GM21423 (cell line): ENCODE measurements around the gene RPL13.

Experiments
- ATAC-seq: cut with Tn5 transposase; IDR thresholded peaks from one replicate; pipeline ENCODE4 v1.9.1; 2021; ENCODE audit warnings: mild to moderate bottlenecking, moderate library complexity; ENCODE audit not compliant: unreplicated experiment

Gene RPL13

DNA sequence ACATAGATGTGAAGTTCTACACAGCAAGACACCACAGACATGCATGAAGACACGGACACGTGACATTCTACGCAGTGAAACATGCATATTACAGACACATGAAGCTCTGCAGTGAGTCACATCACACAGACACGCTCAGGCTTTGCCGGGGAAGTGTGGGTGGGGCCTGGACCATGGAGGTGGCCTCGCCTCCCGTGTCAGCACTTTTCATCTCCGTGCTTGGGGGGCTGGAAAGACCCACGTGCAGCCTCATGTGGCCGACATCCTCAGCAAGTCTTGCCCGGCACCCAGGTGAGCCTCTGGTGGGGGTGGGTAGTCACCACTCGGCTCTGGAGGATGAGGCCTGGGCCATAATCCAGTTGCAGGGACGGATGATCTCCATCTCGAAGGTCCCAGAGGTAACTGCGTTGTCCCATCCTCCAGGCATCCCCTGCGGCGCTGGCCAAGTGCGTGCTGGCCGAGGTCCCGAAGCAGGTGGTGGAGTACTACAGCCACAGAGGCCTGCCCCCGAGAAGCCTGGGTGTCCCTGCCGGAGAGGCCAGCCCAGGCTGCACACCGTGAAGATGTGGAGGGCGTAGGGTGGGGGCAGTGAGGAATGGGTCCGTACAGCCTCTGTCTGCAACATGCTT lies 35.7 kb downstream of the RPL13 start:
- no peak for ATAC-seq

- no peak for ATAC-seq
Measured at GRCh38 chr16:89596957-89597649, 36.6 kb downstream of the RPL13 start.

DNA sequence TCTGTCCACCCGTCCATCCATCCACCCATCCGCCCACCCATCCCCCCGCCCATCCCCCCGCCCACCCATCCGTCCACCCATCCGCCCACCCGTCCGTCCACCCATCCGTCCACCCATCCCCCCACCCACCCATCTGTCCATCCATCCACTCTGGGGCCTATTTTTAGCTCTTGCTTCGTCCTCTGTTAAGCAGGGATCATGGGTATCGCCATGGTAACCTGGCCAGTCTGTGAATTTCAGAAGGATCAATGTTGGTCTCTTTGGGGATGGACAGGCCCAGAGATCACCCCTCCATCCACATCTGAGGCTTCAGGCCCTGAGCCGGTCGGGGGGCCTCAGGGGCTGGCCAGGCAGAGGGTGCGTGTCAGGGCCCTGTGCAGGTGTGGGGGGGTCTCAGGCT lies 37.7 kb downstream of the RPL13 start:
- no peak for ATAC-seq

DNA sequence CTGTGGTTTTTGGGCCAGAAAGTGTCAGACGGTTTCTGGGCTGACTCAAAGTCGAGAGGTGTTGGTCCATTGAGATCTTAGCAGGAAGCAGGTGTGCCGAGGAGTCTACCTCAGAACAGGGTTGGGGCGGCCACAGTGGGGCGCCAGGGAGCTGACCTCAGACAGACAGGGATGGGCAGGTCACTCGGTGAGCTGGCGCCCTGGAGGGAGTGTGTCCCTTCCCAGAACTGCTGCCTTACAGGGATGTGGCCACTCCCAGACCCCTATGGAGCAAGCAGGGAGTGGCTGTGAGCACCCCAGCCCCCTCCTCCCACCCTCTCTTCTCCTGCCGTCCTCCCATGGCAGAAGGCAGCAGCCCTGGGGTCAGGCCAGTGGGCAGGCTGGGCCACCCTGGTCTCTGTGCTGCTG lies 39.0 kb downstream of the RPL13 start:
- ATAC-seq = no peak

GRCh38 chr16:89599902-89600301 lies 39.4 kb downstream of the RPL13 start:
- ATAC-seq = no peak

- no peak for ATAC-seq
Measured at GRCh38 chr16:89600427-89600826, 39.9 kb downstream of the RPL13 start.

GRCh38 chr16:89600956-89601355 lies 40.5 kb downstream of the RPL13 start:
- ATAC-seq = no peak

- ATAC-seq = no peak
Measured at GRCh38 chr16:89601906-89602272, 41.4 kb downstream of the RPL13 start.

- no peak for ATAC-seq
Measured at GRCh38 chr16:89602273-89602951, 41.9 kb downstream of the RPL13 start.

DNA sequence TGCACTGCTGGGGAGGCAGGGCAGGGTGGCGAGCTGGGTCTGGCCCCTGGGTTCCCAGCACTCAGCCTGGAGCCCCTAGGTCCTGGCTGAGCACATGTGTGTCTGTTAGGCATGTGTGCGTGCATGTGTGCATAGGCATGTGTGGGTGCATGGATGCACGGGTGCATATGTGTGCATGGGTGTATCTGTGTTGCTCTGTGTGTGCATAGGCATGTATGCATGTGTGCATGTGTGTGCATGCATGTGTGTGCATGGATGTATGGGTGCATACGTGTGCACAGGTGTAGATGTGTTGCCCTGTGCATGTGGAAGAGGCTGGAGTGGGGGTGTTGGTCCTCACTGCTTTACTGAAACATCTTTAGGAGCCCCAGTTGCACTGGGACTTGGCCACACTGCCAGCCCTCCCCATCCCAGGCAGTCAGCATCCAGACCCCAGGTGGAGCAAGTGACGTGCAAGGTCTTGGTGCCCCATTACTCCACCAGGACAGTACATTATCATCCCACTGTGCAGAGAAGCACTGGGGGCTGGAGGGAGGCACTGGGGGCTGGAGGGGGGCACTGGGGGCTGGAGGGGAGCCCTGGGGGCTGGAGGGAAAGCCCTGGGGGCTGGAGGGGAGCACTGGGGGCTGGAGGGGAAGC lies 42.6 kb downstream of the RPL13 start:
- ATAC-seq = no peak

DNA sequence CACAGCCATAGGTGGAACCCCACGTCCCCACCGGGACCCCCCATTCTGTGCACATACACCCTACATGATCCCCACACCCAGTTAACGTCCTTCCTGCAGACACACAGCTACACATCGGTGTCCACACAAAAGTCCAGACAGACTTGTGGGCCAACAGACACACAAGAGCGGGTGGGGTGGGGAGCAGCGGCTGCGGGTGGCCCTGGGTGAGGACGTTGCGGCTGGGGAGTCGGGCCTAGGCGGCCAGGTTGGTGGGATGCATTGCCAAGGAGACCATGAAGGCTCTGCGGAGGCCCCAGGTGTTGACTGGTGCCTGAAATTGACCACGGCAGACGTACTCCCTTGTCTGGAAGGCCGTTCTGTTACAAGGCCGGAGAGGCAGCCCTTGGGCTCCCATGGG lies 44.3 kb downstream of the RPL13 start:
- ATAC-seq = no peak

- ATAC-seq = no peak
Measured at GRCh38 chr16:89605186-89605970, 44.9 kb downstream of the RPL13 start.

- no peak for ATAC-seq
Measured at GRCh38 chr16:89606006-89606405, 45.5 kb downstream of the RPL13 start.

GRCh38 chr16:89607453-89607852 lies 47.0 kb downstream of the RPL13 start:
- no peak for ATAC-seq

DNA sequence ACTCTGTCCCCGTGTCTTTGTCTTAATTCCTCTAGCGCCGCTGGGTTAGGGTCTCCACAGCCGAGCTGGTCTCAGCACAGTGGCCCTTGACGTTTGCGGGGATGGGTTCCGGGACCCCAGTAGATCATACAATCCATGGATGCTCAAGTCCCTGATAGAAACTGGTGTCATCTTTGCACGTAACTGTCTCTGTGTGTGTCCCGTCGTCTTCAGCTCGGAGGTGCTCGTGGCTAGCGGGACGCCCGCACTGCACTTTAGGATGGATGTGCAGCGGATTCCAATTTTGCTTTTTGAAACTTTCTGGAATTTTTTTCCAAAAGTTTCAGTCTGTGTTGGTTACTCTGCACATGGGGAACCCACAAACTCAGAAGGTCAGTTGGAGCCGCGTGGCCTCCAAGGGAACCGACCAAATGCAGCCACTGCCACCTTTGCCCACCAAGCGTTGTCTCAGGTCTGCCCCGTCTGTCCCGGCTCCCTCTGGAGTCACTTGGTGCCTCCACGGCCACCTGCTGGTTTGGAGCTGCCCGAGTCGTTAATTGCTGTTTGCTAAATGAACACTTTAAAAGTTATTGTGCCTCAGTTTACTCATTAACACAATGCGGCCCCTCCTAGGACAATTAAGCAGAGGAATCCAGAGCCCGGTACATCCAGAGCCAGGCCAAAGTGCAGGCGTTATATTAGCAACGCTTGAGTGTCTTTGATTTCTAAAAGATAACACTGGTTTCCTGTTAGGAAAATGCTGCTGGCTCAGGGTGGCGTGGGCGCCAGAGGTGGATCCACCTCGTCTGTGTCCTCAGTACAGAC lies 47.7 kb downstream of the RPL13 start:
- ATAC-seq = no peak

- ATAC-seq = no peak
Measured at GRCh38 chr16:89610108-89610453, 49.6 kb downstream of the RPL13 start.

DNA sequence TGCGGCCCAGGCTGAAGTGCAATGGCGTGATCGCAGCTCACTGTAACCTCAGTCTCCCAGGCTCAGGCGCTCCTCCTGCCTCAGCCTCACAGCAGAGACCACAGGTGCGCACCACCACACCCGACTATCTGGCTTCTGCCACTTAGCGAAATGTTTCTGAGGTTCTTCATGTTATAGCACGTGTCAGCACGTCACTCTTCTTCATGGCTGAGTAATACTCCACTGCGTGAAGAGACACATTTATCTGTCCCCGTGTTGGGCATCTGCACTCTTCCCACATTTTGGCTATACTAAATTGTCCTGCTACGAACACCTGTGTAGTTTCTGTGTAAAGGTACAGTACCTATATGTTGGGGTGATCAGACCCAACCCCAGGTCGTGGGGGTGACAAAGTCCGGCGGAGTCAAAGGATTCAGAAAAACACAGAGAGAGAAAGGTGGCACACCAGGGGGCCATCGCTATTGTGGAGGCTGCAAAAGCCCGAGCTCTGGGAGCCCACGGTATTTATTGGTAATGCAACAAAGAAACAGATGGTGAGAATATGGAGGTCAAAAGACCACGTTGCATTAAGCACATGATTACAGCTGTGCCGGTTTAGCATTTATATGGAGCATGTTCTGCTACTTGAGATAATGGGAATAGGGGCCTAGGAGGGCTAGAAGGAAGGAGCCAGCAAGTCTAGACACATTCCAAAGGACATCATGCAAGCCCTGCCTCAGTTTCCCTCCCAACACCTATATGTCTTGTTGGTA lies 52.1 kb downstream of the RPL13 start:
- no peak for ATAC-seq

DNA sequence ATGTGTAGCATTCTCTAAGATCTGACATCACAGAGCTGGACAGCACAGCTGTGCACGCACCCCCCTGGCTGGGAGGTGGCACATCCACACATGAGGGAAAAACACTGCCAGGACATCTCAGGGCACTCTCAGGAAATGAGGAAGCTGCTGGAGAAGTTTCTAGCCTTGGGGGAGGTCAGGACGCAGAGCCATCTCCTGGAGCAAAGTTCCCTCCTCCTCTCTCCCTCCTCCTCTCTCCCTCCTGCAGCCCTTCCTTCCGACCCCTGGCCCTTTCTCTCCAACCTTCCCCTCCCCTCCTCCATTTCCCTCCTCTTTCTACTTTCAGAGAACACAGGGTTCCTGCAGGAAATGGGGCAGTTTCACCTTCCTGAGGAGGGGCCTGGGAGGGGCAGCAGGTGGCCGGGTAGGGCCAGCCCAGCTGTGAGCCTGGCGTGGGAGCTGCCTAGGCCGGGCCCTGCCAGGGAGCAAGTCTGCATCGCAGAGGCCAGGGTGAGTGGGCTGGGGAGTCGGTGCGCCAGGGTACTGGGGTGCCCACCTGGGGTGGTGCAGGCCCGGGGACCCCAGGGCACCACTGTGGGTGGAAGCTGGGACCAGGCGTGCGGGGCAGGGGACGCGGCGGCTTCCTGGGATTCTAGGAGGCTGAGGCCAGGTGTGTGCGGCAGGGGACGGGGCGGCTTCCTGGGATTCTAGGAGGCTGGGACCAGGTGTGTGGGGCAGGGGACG lies 52.9 kb downstream of the RPL13 start, which contains the start of gene DPEP1:
Gene DPEP1 (plus strand): TSS at position 412 of the 723 bp plus-strand sequence. CDS start 16,769 bp downstream, outside the sequence.
- no peak for ATAC-seq

GRCh38 chr16:89613954-89614459 lies 53.5 kb downstream of the RPL13 start:
- ATAC-seq = no peak
